IPS-15b (cell line): ENCODE results near the gene KYNU.
"Not testable (repeated sequence)": the region's sequence is repeated elsewhere in the genome, so short reads cannot be mapped to it uniquely, and the experiment has no call there.

ENCODE experiments used
- H3K27me3 ChIP-seq: one replicate; pipeline ENCODE4 v1.6.1; 2013; ENCODE audit warnings: low read length; ENCODE audit not compliant: control insufficient read depth, insufficient read depth
- H3K36me3 ChIP-seq: one replicate; pipeline ENCODE4 v1.6.1; 2013; ENCODE audit warnings: low read length; ENCODE audit not compliant: control insufficient read depth, insufficient read depth
- H3K4me1 ChIP-seq: one replicate; pipeline ENCODE4 v1.6.1; 2013; ENCODE audit warnings: mild to moderate bottlenecking, low read length; ENCODE audit not compliant: control insufficient read depth, insufficient read depth
- H3K4me3 ChIP-seq: one replicate; pipeline ENCODE4 v1.5.1; 2013; ENCODE audit warnings: low read depth, low read length
- H3K9ac ChIP-seq: one replicate; pipeline ENCODE4 v1.6.1; 2013; ENCODE audit warnings: low read depth, mild to moderate bottlenecking, low read length
- H3K9me3 ChIP-seq: one replicate; pipeline ENCODE4 v1.6.1; 2013; ENCODE audit warnings: mild to moderate bottlenecking, low read length; ENCODE audit not compliant: control insufficient read depth, insufficient read depth

The KYNU gene

DNA sequence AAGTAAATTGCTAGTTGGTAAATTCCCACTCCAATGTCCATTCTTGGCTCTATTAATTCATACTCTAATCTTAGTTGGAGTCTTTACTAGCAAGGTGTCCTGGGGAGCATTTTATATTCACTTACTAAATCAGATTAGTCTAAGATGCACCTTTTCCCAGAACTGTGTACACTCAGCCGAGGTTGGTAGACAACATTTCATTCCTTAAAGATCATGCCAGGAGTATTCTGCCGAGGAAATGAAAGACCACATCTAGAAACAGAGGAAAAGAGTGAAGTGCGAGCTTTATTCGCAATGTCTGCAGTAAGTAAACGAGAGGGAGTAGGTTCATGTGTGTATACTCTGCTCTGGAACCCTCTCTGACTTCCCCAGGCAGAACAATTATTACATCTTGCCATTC, 14.6 kb upstream of the KYNU start:
- H3K27me3 ChIP-seq, result no peaks in the 10 kb centered on the region
- H3K4me3 ChIP-seq, result no peak overlapping the region
- H3K4me1 ChIP-seq, result no peaks in the 10 kb centered on the region
- H3K36me3 ChIP-seq, result no peaks in the 10 kb centered on the region
- H3K9ac ChIP-seq, result no peak overlapping the region
- no peaks in the 10 kb centered on the region for H3K9me3 ChIP-seq

DNA sequence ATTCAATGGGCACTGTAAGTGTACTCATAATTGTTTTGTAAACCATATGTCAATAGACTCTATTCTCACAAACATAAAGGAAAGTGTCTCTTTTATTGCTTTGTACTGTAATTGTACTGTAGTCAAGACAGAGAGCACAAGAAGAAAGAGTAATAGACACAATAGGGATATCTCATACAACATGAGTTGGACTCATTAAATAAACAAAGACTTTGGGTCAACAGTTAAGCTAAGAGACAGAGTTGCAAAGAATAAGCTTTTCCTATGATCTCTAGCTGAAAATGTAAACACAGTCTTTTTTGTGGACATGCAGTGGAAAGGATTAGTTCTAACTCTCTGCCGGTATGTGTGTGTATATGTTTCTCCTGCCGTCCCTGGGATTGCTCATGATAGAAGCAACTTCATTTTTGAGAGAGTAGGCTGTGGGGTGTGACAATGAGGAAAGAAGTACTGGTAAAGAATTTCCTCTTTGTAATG, 13.9 kb upstream of the KYNU start:
- Histone ChIP-seq H3K9me3 (no peaks in the 10 kb centered on the region), H3K4me3 (no peak overlapping the region), H3K4me1 (no peaks in the 10 kb centered on the region), H3K36me3 (no peaks in the 10 kb centered on the region), H3K27me3 (no peaks in the 10 kb centered on the region), H3K9ac (no peak overlapping the region)

DNA sequence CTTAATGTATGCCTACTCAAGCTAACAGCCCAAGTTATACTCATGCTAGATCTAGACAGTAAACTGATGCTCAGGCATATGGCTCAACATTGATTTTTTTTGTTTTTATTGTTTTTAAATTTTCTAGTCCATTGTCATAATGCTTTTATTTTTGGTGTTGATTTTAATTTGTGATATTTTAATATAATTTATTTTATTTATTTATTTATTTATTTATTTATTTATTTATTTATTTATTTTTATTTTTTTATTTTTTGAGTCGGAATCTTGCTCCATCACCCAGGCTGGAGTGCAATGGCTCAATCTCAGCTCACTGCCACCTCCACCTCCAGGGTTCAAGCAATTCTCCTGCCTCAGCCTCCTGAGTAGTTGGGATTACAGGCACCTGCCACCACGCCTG, 12.9 kb upstream of the KYNU start:
- H3K9me3 ChIP-seq, H3K9ac ChIP-seq, H3K27me3 ChIP-seq, H3K4me1 ChIP-seq, H3K36me3 ChIP-seq, H3K4me3 ChIP-seq: not testable (repeated sequence)

DNA sequence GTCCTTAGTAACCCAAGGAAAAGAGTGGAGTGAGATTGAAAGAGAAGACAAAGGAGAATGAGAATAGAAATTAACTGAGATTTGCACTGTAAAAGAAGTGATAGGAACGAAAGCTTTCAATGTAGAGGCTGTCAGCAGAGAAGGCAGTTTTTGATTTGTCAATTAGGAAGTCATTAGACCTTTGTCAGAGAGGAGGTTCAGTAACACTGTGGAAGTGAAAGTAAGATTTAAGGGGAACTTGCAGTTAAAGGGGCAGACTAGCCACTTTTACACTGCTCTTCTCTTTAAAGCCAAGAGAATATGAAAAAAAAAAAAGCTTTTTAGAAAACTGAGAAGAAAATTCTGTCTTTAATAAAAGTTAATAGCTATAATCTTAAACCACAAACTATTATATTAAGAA, 11.5 kb upstream of the KYNU start:
- Histone ChIP-seq H3K36me3 (no peaks in the 10 kb centered on the region), H3K9me3 (no peaks in the 10 kb centered on the region), H3K4me3 (no peak overlapping the region), H3K27me3 (no peaks in the 10 kb centered on the region), H3K4me1 (no peaks in the 10 kb centered on the region), H3K9ac (no peak overlapping the region)

DNA sequence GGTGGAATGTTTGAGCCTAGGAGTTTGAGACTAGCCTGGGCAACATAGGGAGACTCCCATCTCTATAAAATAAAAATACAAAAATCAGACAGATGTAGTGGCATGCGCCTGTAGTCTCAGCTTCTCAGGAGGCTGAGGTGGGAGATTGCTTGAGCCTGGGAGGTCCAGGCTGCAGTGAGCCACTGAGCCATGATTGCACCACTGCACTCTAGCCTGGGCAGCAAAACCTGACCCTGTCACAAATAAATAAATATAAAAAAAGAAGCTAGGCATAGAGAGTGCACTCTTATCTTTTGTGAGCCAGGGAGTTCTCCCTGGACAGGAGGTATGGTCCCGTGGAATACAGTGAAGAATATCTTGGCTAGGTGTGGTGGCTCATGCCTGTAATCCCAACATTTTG, 11.0 kb upstream of the KYNU start:
- H3K9me3 ChIP-seq, result no peaks in the 10 kb centered on the region
- H3K4me3 ChIP-seq, result no peak overlapping the region
- no peaks in the 10 kb centered on the region for H3K36me3 ChIP-seq
- no peaks in the 10 kb centered on the region for H3K4me1 ChIP-seq
- no peak overlapping the region for H3K9ac ChIP-seq
- H3K27me3 ChIP-seq, result no peaks in the 10 kb centered on the region

DNA sequence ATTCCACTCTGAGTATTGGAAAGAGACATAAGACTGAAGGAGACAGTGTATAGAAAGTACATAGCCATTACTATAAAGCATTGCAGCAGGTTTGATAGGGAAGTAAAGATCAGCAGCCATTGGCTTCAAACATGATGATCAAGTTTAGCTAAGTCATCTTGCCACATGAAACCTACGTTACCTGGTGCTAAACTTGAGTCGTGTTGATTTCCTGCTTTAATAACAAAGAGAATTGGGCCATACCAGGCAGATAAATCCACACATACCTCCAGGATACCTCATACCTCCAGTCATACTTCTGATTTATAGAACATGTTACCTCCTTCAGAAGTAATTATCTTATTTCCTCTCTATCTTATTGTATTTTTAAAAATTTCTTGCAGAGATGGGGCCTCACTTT, 10.3 kb upstream of the KYNU start:
- H3K9ac ChIP-seq, result no peak overlapping the region
- H3K9me3 ChIP-seq, result no peaks in the 10 kb centered on the region
- no peaks in the 10 kb centered on the region for H3K27me3 ChIP-seq
- H3K36me3 ChIP-seq, result no peaks in the 10 kb centered on the region
- H3K4me3 ChIP-seq, result no peak overlapping the region
- no peaks in the 10 kb centered on the region for H3K4me1 ChIP-seq

DNA sequence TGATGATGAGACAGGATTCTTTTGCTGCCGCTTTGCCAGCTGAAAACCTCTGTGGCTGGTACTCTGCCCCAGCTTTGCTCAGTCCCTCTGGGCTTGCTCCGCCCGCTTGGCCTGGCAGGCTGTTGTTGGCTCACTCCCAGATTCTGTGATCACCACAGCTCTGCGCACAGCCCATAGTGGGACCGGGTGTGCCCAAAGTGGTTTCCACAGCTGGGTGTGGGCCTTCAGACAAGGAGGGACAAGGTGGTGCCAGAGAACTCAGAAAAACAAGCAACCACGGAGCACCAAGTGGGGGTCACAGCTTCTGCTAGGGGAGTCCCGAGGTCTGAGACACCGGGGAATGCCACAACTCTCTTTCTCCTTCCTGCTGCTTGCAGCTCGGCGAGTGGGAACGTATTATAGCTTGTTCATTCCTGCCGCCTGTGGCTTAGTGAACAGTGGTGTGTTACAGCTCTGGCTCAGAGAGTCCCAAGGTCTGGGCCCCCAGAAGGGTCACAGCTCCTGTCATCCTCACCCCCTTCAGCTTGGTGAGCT, 9.2 kb upstream of the KYNU start:
- Histone ChIP-seq H3K27me3 (no peaks in the 10 kb centered on the region), H3K9me3 (no peaks in the 10 kb centered on the region), H3K4me1 (no peaks in the 10 kb centered on the region), H3K4me3 (no peak overlapping the region), H3K36me3 (no peaks in the 10 kb centered on the region), H3K9ac (no peak overlapping the region)

DNA sequence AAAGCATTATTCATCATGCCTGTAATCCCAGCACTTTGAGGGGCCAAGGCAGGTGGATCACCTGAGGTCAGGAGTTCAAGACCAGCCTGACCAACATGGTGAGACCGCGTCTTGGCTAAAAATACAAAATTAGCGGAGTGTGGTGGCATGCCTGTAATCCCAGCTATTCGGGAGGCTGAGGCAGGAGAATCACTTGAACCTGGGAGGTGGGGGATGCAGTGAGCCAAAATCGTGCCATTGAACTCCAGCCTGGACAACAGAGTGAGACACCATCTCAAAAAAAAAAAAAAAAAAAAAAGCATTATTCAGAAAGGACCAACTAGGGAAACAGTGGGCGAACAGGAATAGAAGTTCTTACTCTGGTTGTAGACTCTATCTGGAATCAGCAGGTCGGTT, 8.4 kb upstream of the KYNU start:
- not testable (repeated sequence) for H3K27me3 ChIP-seq, H3K9me3 ChIP-seq, H3K36me3 ChIP-seq, H3K4me3 ChIP-seq, H3K9ac ChIP-seq, H3K4me1 ChIP-seq

DNA sequence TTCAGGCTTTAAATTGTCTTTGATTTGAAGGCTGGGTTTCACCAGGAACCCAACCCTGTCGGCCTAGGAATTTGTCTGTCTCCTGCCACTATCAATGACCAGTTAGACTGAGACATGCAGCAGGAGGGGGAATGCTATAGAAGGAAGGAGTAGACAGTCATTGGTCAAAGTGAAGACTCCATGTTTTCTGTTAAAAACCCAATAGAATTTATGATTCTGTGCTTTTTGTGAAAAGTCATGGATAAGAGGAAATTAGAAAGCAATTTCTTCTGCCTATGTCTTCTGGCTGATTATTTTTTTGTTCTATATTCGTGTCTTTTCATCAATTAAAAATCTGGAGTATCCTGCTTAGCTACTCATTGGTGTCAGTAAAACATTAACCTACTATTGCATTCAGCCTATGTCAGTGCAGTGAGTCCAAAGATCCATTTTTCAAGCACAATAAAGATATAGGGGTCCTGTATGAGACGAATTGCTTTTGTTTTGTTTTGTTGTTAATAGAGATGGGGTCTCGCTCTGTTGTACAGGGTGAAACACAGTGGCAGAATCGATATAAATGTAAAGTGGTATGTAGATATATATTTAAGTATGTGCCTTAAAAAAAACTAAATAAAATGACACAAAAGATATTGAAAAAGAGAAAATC, 7.9 kb upstream of the KYNU start:
- H3K9ac ChIP-seq, result no peak overlapping the region
- no peaks in the 10 kb centered on the region for H3K4me1 ChIP-seq

DNA sequence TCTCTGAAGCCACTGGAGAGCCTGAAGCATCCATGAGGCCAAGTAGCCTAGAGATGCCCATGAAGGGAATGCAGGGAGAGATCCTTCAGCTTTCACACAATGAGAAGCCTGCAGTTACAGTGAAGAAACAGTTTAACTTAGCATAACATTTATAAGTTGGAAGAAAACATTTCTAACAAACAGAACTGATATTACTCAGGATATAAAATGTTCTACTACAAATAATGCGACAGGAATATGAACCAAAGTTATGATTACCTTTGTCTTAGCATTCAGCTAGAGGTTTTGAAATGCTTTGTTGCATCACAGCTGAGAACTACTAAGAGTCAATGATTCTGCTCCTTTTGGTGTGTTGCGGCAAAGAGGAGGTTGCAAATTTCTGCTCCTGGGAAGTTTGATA, 6.9 kb upstream of the KYNU start:
- no peaks in the 10 kb centered on the region for H3K4me1 ChIP-seq
- no peaks in the 10 kb centered on the region for H3K9me3 ChIP-seq
- no peaks in the 10 kb centered on the region for H3K36me3 ChIP-seq
- no peak overlapping the region for H3K4me3 ChIP-seq
- H3K27me3 ChIP-seq, result no peaks in the 10 kb centered on the region
- H3K9ac ChIP-seq, result no peak overlapping the region

More for the DNA sequence above, 7.9 kb upstream of the KYNU start:
- Histone ChIP-seq H3K9me3 (no peaks in the 10 kb centered on the region), H3K27me3 (no peaks in the 10 kb centered on the region), H3K36me3 (no peaks in the 10 kb centered on the region), H3K4me3 (no peak overlapping the region)

DNA sequence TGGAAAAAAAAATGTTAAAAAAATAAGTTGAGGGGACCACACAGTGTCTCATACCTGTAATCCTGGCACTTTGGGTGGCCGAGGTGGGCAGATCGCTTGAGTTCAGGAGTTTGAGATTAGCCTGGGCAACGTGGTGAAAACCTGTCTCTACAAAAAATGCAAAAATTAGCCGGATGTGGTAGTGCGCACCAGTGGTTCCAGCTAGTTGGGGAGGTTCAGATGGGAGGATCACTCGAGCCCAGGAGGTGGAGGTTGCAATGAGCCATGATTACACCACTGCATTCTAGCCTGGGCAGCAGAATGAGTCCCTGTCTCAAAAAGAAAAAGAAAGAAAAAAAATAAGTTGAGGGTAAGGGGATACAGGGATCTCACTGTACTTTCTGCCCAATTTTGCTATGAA, 6.1 kb upstream of the KYNU start:
- Histone ChIP-seq H3K27me3 (no peaks in the 10 kb centered on the region), H3K9ac (no peak overlapping the region), H3K4me3 (no peak overlapping the region), H3K4me1 (no peaks in the 10 kb centered on the region), H3K36me3 (no peaks in the 10 kb centered on the region), H3K9me3 (no peaks in the 10 kb centered on the region)

DNA sequence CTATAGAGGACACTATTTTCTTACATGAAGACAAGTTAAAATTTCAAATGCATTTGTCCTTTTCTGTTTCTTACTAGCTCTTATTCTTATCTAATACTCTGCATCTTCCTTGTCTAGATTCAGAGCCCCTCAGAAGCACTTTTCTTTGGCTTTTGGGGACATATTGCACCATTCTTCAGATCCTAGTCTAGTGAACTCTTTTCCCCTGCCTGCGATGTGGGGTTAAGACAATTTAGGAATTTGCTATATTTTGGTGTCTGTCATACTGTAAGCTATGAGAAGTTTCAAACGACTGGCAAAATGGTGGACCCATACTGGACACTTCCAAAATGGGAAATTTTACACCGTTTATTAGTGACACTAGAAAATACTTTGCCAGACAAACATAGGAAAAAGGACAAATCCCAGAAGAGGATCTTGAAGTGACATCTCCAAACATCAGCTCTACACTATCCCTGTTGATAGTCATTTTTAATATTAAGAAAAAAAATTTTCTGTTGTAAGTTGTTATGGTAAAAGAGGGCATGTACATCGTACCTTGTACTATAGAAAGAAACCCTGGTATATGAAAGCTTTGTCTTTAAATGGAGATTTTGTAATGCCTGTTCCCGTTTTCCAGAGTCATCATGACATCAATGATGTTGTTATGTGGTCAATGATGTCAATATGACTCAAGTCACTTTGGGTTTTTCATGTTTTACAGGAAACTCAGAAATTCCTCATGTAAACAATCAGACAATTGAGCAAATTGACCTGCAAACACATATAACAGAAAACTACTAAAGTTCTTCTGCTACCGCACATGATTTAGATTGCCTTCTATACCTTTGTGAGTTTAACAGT, 4.4 kb upstream of the KYNU start:
- H3K4me3 ChIP-seq, result no peak overlapping the region
- no peaks in the 10 kb centered on the region for H3K4me1 ChIP-seq
- H3K36me3 ChIP-seq, result no peaks in the 10 kb centered on the region
- no peak overlapping the region for H3K9ac ChIP-seq
- H3K9me3 ChIP-seq, result no peaks in the 10 kb centered on the region
- H3K27me3 ChIP-seq, result no peaks in the 10 kb centered on the region
